ENCODE measurements around the gene TFF2. TPM values are rescaled to one million over a fixed set of nuclear protein-coding genes. Genes with fewer than 3 reads are reported as not detected.

TFF2 gene
- polyA plus RNA-seq, 3 donors, result 0.94 to 505 (median 36.8) TPM

GRCh38 chr21:42302794-42303193 is 48.0 kb downstream of the TFF2 start:
- no peak overlapping the region for H3K27ac ChIP-seq (ENCODE audit: low read depth, low read length)
- 68 to 82% (median 72%) methylated on average over 7 of the region's 7 CpGs for WGBS, 3 donors

- no peak overlapping the region for H3K27ac ChIP-seq (ENCODE audit: low read depth, low read length)
- WGBS, 3 donors, result 60 to 76% (median 62%) methylated on average over 12 of the region's 12 CpGs
These were observed 48.6 kb downstream of the TFF2 start for GRCh38 chr21:42302076-42302650.

- H3K27ac ChIP-seq (ENCODE audit: low read depth, low read length), result no peak overlapping the region
- 68 to 82% (median 77%) methylated on average over 19 to 20 of the region's 20 CpGs for WGBS, 3 donors
These were observed 49.3 kb downstream of the TFF2 start for GRCh38 chr21:42301371-42302075.

GRCh38 chr21:42300956-42301355 is 49.8 kb downstream of the TFF2 start:
- H3K27ac ChIP-seq (ENCODE audit: low read depth, low read length), result no peak overlapping the region
- WGBS, 3 donors, result 84 to 87% (median 87%) methylated on average over 9 of the region's 9 CpGs

- H3K27ac ChIP-seq (ENCODE audit: low read depth, low read length), result no peak overlapping the region
- WGBS, 3 donors, result 65 to 80% (median 71%) methylated on average over 7 of the region's 7 CpGs
These were observed 50.7 kb downstream of the TFF2 start for GRCh38 chr21:42300045-42300583.

GRCh38 chr21:42299324-42300044 is 51.3 kb downstream of the TFF2 start:
- 54 to 76% (median 57%) methylated on average over 20 of the region's 20 CpGs for WGBS, 3 donors
- no peak overlapping the region for H3K27ac ChIP-seq (ENCODE audit: low read depth, low read length)

- H3K27ac ChIP-seq (ENCODE audit: low read depth, low read length), result no peak overlapping the region
- 74 to 87% (median 81%) methylated on average over 5 of the region's 5 CpGs for WGBS, 3 donors
These were observed 52.1 kb downstream of the TFF2 start for GRCh38 chr21:42298657-42299056.

GRCh38 chr21:42298237-42298636 is 52.6 kb downstream of the TFF2 start:
- no peak overlapping the region for H3K27ac ChIP-seq (ENCODE audit: low read depth, low read length)
- 71 to 83% (median 77%) methylated on average over 6 of the region's 6 CpGs for WGBS, 3 donors

GRCh38 chr21:42297377-42297776 is 53.4 kb downstream of the TFF2 start:
- no peak overlapping the region for H3K27ac ChIP-seq (ENCODE audit: low read depth, low read length)
- 69 to 87% (median 85%) methylated on average over 9 of the region's 9 CpGs for WGBS, 3 donors

- H3K27ac ChIP-seq (ENCODE audit: low read depth, low read length), result no peak overlapping the region
- 84 to 90% (median 87%) methylated on average over 7 of the region's 7 CpGs for WGBS, 3 donors
These were observed 54.3 kb downstream of the TFF2 start for GRCh38 chr21:42296501-42296900.

Other genes with a start within 250 kb of the TFF2 start
- gene ABCG1, start 131.9 kb downstream of the TFF2 start, polyA plus RNA-seq, result 10 to 100 TPM in 2 of 3 donors, 1 to 10 TPM in 1; 3.4 to 11.2 (median 10.9) TPM
- 10 to 100 TPM in 2 of 3 donors, 1 to 10 TPM in 1; 4.1 to 99.3 (median 21.7) TPM for gene TFF3, start 35.6 kb downstream of the TFF2 start, polyA plus RNA-seq
- 100 to 1,000 TPM in 1 of 3 donors, 10 to 100 TPM in 1, 1 to 10 TPM in 1; 2.9 to 931 (median 66.4) TPM for gene TFF1, start 15.5 kb upstream of the TFF2 start, polyA plus RNA-seq
- gene TMPRSS3, start 45.1 kb upstream of the TFF2 start, polyA plus RNA-seq, result 1 to 10 TPM in 1 of 3 donors, under 1 TPM in 2; 0.45 to 2.0 (median 0.59) TPM
- under 1 TPM in 2 of 3 donors, not detected in 1; 0.14 to 0.56 TPM for gene UBASH3A, start 52.9 kb upstream of the TFF2 start, polyA plus RNA-seq
- 1 to 10 TPM in 1 of 3 donors, under 1 TPM in 2; 0.13 to 1.6 (median 0.34) TPM for gene RSPH1, start 145.2 kb upstream of the TFF2 start, polyA plus RNA-seq
- gene SLC37A1, start 162.9 kb upstream of the TFF2 start, polyA plus RNA-seq, result 1 to 10 TPM; 3.7 to 4.6 (median 4.4) TPM